HUES6 (cell line): ENCODE measurements around the gene CANT1.
"Not testable (repeated sequence)": the region's sequence is repeated elsewhere in the genome, so short reads cannot be mapped to it uniquely, and the experiment has no call there.

ENCODE experiments used
- H3K27ac ChIP-seq: 2 replicates; pipeline ENCODE4 v1.7.0; 2013; ENCODE audit warnings: low read depth, mild to moderate bottlenecking, low read length, inconsistent platforms
- H3K27me3 ChIP-seq: 2 replicates; pipeline ENCODE4 v1.6.1; 2013; ENCODE audit warnings: low read length; ENCODE audit not compliant: control insufficient read depth, insufficient read depth
- H3K36me3 ChIP-seq: 2 replicates; pipeline ENCODE4 v1.6.1; 2013; ENCODE audit warnings: low read length; ENCODE audit not compliant: control insufficient read depth, insufficient read depth
- H3K4me1 ChIP-seq: 2 replicates; pipeline ENCODE4 v1.6.1; 2013; ENCODE audit warnings: low read length; ENCODE audit not compliant: control insufficient read depth, insufficient read depth
- H3K4me3 ChIP-seq: 2 replicates; pipeline ENCODE4 v1.5.1; 2013; ENCODE audit warnings: low read depth, low read length
- H3K9ac ChIP-seq: one replicate; pipeline ENCODE4 v1.6.1; 2013; ENCODE audit warnings: mild to moderate bottlenecking, low read length
- H3K9me3 ChIP-seq: 2 replicates; pipeline ENCODE4 v1.6.1; 2013; ENCODE audit warnings: low read depth, low read length; ENCODE audit not compliant: control insufficient read depth, insufficient read depth

The CANT1 gene

GRCh38 chr17:79034931-79035485, 25.4 kb upstream of the CANT1 start:
- no peaks in the 10 kb centered on the region for H3K9me3 ChIP-seq
- no peak overlapping the region for H3K4me3 ChIP-seq
- no peaks in the 10 kb centered on the region for H3K4me1 ChIP-seq
- H3K27ac ChIP-seq: no peak overlapping the region
- H3K36me3 ChIP-seq: no peaks in the 10 kb centered on the region
- no peak overlapping the region for H3K9ac ChIP-seq
- peaks cover 14% of the 10 kb centered on the region for H3K27me3 ChIP-seq

- no peaks in the 10 kb centered on the region for H3K4me1 ChIP-seq
- no peak overlapping the region for H3K9ac ChIP-seq
- H3K27me3 ChIP-seq: peaks cover 25% of the 10 kb centered on the region
- no peak overlapping the region for H3K4me3 ChIP-seq
- H3K36me3 ChIP-seq: no peaks in the 10 kb centered on the region
- H3K27ac ChIP-seq: no peak overlapping the region
- no peaks in the 10 kb centered on the region for H3K9me3 ChIP-seq
These were observed 24.4 kb upstream of the CANT1 start for GRCh38 chr17:79033741-79034501.

DNA sequence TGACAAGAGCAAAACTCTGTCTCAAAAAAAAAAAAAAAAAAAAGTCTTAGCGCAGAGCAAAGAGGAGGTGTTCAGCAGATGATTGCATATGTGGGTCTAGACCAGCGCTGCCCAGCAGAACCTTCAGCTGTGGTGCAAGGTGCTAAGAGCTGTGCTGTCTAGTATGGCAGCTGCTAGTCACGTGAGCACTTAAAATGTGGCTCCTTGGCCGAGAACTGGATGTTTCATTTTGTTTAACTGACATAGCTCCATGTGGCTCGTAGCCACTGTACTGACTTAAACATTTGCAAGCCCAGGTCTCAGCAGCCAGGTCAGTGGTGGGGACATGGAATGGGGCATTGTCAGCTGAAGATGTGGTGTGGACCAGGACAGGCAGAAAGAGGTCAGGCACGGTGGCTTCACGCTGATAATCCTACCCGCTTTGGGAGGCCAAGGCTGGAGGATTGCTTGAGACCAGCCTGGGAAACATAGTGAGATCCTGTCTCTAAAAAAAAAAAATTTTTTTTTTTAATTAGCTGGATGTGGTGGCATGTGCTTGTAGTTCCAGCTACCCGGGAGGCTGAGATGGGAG, 23.6 kb upstream of the CANT1 start:
- no peaks in the 10 kb centered on the region for H3K4me1 ChIP-seq
- H3K9ac ChIP-seq: no peak overlapping the region
- no peak overlapping the region for H3K4me3 ChIP-seq
- peaks cover 33% of the 10 kb centered on the region for H3K27me3 ChIP-seq
- H3K9me3 ChIP-seq: no peaks in the 10 kb centered on the region
- no peak overlapping the region for H3K27ac ChIP-seq
- no peaks in the 10 kb centered on the region for H3K36me3 ChIP-seq

DNA sequence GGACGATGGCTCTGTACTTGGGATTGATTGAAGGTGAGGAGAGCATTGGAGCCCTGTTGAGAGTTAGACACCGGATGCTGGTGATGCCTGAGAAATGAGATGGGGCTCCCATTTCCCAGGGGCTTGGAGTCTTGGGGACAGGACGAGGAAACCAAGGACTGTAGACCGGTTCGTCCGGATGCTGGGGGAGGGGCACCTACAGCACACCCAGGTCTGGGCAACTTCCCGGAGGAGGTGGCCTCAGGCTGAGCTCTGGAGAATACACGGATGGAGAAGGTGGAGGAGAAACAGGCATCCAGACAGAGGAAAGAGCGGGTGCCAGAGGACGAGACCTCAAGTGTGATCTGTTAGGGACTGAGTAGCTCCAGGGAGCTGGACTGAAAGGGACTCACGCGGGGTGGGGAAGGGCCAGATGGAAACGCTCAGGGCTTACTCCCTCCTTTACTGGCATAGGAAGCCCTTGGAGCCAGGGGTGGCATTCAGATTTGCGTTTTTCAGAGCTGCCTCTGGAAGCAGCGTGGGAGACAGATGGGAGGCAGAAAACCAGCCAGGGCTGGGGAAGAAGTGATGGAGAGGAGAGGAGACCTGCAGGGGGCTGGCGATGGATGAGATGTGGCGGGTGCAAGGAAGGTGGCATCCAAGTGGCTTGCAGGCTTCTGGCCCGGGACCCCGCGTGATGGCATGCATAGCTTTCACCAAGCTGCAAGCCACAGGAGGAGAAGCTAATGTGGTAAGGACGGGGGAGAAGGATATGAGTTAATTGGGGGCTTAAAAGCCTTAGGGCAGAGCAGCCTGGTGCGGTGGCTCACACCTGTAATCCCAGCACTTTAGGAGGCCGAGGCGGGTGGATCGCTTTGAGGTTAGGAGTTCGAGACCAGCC, 22.7 kb upstream of the CANT1 start:
- Histone ChIP-seq H3K27me3 (peaks cover 42% of the 10 kb centered on the region), H3K9me3 (no peaks in the 10 kb centered on the region), H3K36me3 (no peaks in the 10 kb centered on the region), H3K4me3 (no peak overlapping the region), H3K9ac (no peak overlapping the region), H3K27ac (no peak overlapping the region), H3K4me1 (no peaks in the 10 kb centered on the region; the same call in 1 of the 2 replicates)

DNA sequence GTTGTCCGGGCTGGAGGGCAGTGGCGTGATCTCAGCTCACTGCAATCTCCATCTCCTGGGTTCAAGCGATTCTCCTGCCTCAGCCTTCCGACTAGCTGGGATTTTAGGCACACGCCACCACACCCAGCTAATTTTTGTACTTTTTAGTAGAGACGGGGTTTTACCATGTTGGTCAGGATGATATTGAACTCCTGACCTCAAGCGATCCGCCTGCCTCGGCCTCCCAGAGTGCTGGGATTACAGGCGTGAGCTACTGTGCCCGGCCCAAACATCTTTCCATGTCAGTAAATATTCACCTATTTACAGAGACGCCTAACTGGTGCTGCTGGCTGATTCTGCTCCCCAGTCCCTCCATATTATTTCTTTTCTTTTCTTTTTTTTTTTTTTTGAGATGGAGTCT, 21.1 kb upstream of the CANT1 start:
- H3K4me3 ChIP-seq, H3K4me1 ChIP-seq, H3K9me3 ChIP-seq, H3K36me3 ChIP-seq, H3K9ac ChIP-seq, H3K27ac ChIP-seq: not testable (repeated sequence)
- H3K27me3 ChIP-seq: peaks cover 58% of the 10 kb centered on the region

DNA sequence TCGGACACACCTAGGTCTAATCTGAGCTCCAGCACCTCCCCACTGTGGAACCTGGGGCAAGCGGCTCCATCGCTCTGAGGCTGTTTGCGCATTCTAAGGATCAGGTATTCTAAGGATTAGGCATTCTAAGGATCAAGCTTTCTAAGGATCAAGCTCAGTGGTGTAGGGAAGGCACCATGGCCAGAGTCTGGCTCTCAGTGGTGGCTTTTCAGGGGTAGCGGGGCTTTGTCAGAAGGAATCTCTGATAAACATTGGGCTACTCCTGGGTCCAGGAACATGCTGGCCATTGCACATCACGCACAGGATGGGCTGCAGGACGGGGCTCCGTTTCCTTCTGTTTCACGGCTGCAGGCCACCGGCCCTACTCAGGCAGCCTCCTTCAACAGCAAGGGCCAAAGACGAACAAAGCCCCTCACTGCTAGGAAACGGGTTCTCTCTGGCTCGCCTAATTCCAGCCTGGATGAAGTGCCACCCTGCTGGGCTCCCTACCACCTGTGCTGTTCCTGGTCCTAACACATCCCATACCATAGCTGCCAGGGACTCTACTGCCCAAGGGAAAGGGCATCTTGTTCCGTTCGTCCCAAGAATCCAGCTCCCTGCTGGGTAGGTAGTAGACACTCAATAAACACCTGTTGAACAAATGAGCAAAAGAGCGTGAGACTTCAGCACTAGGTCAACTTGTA, 19.9 kb upstream of the CANT1 start:
- no peaks in the 10 kb centered on the region for H3K9me3 ChIP-seq
- no peak overlapping the region for H3K27ac ChIP-seq
- H3K36me3 ChIP-seq: no peaks in the 10 kb centered on the region
- peaks cover 8% of the 10 kb centered on the region for H3K4me1 ChIP-seq
- H3K27me3 ChIP-seq: peaks cover 69% of the 10 kb centered on the region
- H3K9ac ChIP-seq: no peak overlapping the region
- no peak overlapping the region for H3K4me3 ChIP-seq

DNA sequence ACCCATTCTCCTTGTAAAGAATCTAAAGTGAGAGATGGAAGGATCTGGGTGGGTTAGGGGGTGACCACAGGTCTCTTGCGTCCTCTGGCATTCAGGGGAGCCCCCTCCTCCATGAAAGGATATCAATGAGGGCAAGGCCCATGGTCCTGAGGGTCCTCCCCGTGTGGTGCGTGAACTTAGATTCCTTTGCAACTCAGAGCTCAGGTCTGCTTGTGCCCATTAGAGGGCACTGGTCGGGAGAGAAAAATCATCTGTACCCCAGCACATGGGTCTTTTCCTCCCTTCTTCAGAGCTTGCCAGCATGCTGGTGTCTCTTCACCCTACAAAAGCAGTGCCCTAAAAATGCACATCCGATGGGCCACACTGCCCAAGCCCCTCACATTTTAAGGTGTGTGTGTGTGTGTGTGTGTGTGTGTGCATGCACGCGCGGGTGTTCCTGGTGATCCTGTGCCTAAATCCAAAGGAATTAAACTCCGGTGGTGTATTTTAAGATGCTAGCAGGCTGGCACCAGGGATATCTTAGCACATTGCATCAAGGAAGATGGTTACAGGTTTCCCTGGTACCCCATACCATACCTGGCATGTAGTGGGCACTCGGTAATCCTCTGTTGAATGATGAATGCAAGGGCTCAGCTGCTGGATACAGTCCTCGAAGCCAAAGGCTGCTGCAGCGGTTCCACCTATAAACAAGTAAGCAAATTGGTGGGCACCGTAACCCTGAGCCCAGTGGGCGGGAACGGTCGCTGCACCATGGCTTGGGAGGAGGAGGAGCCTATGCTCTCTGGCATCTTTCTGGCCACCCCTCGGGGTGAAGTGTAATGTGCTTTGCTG, 19.1 kb upstream of the CANT1 start:
- peaks cover 9% of the 10 kb centered on the region for H3K4me1 ChIP-seq
- H3K9me3 ChIP-seq: no peaks in the 10 kb centered on the region
- no peak overlapping the region for H3K4me3 ChIP-seq
- H3K9ac ChIP-seq: no peak overlapping the region
- H3K36me3 ChIP-seq: no peaks in the 10 kb centered on the region
- H3K27me3 ChIP-seq: peaks cover 77% of the 10 kb centered on the region
- H3K27ac ChIP-seq: no peak overlapping the region

GRCh38 chr17:79027925-79028491, 18.4 kb upstream of the CANT1 start:
- no peaks in the 10 kb centered on the region for H3K9me3 ChIP-seq
- peaks cover 84% of the 10 kb centered on the region for H3K27me3 ChIP-seq
- peaks cover 14% of the 10 kb centered on the region for H3K4me1 ChIP-seq
- no peaks in the 10 kb centered on the region for H3K36me3 ChIP-seq
- H3K4me3 ChIP-seq: no peak overlapping the region
- H3K27ac ChIP-seq: no peak overlapping the region
- no peak overlapping the region for H3K9ac ChIP-seq

DNA sequence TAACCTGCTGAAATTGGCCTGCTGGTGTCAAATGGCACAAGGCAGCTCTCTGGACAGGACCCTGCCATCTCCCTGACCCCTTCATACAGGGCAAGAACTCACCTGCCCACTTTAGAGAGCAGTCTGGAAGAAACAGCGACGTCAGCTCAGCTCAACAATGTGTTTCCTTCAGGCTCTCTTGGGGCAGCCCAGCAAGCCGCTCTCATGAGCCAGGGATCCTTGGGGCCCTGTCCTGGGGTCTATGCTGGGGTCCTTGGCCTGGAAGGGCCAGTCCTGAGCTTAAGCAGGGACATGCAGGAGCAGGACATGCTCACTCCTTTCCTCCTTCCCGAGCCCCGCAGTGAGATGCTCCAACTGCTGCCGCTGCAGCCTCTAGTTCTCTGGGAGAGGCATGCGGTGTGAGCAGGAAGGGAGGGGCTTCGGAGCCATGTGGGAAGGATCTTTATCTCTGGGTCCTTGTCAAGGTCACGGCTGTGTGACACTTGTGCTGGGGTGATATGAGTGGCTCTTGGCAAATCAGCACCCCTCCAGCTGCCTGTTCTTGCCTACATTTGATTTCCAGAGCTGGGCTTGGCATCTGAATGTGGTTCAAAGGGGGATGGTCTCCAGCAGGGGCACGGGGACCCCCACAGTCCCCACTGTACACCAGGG, 17.8 kb upstream of the CANT1 start:
- Histone ChIP-seq H3K9me3 (no peaks in the 10 kb centered on the region), H3K4me3 (no peak overlapping the region), H3K36me3 (no peaks in the 10 kb centered on the region), H3K27me3 (peaks cover 88% of the 10 kb centered on the region), H3K27ac (no peak overlapping the region), H3K4me1 (peaks cover 14% of the 10 kb centered on the region), H3K9ac (no peak overlapping the region)
